HG03064 (cell line): Measurements from ENCODE around the gene ZCWPW2.

Source experiments
- ATAC-seq: cut with Tn5 transposase; IDR thresholded peaks from one replicate; pipeline ENCODE4 v1.9.1; 2021; ENCODE audit warnings: low read depth; ENCODE audit not compliant: unreplicated experiment

The ZCWPW2 gene

DNA sequence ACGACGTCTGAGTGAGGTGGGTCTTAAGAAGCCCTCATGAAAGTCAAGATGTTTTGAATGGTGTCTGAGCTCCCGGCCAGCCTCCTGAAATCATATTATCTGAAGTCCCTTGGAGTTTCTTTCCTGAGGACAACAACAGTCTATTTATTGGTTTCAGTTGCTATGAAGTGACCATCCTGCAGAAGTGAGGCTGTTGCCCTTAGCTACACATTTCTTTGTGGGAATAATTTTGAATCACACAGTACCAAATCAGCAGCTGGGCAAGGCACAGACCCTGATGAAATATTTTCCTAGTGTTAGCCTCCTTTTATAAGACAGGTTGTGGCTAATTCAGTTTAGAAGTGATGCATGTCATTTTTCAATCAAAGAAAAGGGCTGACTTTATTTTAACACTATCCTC lies 220.8 kb downstream of the ZCWPW2 start:
- ATAC-seq: no peak

DNA sequence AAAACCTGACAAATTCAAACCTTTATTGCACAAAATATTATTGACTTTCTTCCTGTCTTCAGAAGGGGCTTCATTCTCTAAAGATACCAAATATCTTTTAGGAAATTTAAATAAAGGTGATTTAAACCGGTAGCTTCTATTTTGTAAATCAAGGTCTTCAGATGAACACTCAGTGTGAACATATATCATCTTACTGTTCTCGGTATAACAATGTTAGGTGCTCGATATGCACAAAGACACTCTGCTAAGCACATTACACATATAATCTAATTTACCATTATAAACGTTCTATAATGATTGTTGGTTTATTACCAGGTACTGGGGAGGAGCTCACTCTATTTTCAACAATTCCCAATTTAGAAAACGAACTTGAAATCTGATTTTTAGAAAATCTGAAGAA lies 225.5 kb downstream of the ZCWPW2 start:
- no peak for ATAC-seq

DNA sequence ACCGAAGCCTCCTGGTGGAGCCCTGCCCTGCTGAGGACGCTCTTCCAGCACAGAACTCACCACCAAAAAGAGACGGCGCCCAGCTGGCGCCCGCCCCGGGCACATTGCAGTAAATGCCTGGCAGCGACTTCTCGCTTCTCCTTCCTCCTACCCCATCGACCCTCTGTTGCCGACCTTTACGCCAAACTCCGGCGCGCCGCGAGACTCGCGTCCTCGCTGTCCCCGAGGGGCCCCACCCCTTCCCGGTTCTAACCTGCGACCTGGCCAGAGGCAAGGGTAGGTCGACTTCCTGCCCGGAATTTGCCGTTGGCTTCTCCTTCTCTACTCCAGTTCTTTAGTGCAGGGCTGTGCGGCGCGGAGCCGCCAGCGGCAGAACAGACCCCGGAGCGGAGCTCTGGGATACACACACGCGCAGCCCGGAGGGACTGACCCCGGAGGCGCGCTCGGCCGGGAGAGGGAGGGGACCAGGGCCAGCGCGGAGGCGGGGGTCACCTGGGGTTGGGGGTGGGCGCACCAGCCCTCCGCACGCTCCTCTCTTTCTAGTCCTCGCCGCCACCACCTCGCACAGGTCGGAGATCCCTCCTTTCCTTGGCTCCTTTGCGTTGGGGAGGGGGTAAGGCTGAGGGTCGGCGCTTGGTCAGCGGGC lies 226.7 kb downstream of the ZCWPW2 start:
- no peak for ATAC-seq
